GM21381 (cell line): ENCODE measurements around the gene NCOA6.
A peak's percentile ranks its signal among the peaks of the same experiment; 100 is the strongest.
"Not testable (repeated sequence)": the region's sequence is repeated elsewhere in the genome, so short reads cannot be mapped to it uniquely, and the experiment has no call there.

Experiments
- ATAC-seq: cut with Tn5 transposase; IDR thresholded peaks from one replicate; pipeline ENCODE4 v1.9.1; 2021; ENCODE audit warnings: mild to moderate bottlenecking, moderate library complexity; ENCODE audit not compliant: unreplicated experiment

NCOA6 gene

GRCh38 chr20:34831936-34832335 lies 6.5 kb upstream of the NCOA6 start:
- ATAC-seq, result no peak

- ATAC-seq, result no peak
These were observed 3.7 kb upstream of the NCOA6 start for GRCh38 chr20:34829191-34829590.

GRCh38 chr20:34824806-34825529 lies 483 bp downstream of the NCOA6 start:
- ATAC-seq, result peak; percentile 75

- no peak for ATAC-seq
These were observed 1.0 kb downstream of the NCOA6 start for GRCh38 chr20:34824452-34824805.

GRCh38 chr20:34824026-34824425 lies 1.4 kb downstream of the NCOA6 start:
- ATAC-seq, result no peak

- no peak for ATAC-seq
These were observed 4.5 kb downstream of the NCOA6 start for GRCh38 chr20:34820805-34821578.

GRCh38 chr20:34817801-34818200 lies 7.7 kb downstream of the NCOA6 start:
- no peak for ATAC-seq

GRCh38 chr20:34817072-34817471 lies 8.4 kb downstream of the NCOA6 start:
- no peak for ATAC-seq

GRCh38 chr20:34815636-34816035 lies 9.8 kb downstream of the NCOA6 start:
- no peak for ATAC-seq

- no peak for ATAC-seq
These were observed 16.9 kb downstream of the NCOA6 start for GRCh38 chr20:34808583-34808982.

- not testable (repeated sequence) for ATAC-seq
These were observed 17.4 kb downstream of the NCOA6 start for GRCh38 chr20:34807944-34808465.

GRCh38 chr20:34806255-34806654 lies 19.2 kb downstream of the NCOA6 start:
- no peak for ATAC-seq

GRCh38 chr20:34798871-34799270 lies 26.6 kb downstream of the NCOA6 start:
- no peak for ATAC-seq

- ATAC-seq, result no peak
These were observed 27.1 kb downstream of the NCOA6 start for GRCh38 chr20:34798328-34798727.

GRCh38 chr20:34797012-34797995 lies 28.1 kb downstream of the NCOA6 start:
- ATAC-seq, result no peak

- no peak for ATAC-seq
These were observed 31.4 kb downstream of the NCOA6 start for GRCh38 chr20:34794006-34794585.

GRCh38 chr20:34792687-34793363 lies 32.6 kb downstream of the NCOA6 start:
- no peak for ATAC-seq

- ATAC-seq, result no peak
These were observed 34.0 kb downstream of the NCOA6 start for GRCh38 chr20:34791289-34792020.

GRCh38 chr20:34781220-34781619 lies 44.2 kb downstream of the NCOA6 start:
- no peak for ATAC-seq
